A673 (cell line): Measurements from ENCODE around the gene TMEM232.

Experiments used
- CTCF ChIP-seq: fragments of 300-800, 200-600 bp; sonication (generic); conservative IDR thresholded peaks from 2 replicates; pipeline ENCODE4 v1.5.1; 2017; ENCODE audit warnings: low read depth, mild to moderate bottlenecking, antibody characterized with exemption, low read length, moderate library complexity, mixed read lengths
- EZH2 ChIP-seq: fragments of 200-600 bp; sonication (generic); IDR thresholded peaks from 2 replicates; pipeline ENCODE4 v1.6.1; 2017; ENCODE audit warnings: borderline replicate concordance, low read depth, mild to moderate bottlenecking, mixed read lengths, antibody characterized with exemption, low read length; ENCODE audit not compliant: poor library complexity, severe bottlenecking

GRCh38 chr5:110549301-110549700 is 177.2 kb downstream of the TMEM232 start:
- TF ChIP-seq CTCF (no peak), EZH2 (no peak)
